CD14-positive monocyte (primary cell): ENCODE results near the gene SETD5. TPM values are rescaled to one million over a fixed set of nuclear protein-coding genes. Genes with fewer than 3 reads are reported as not detected.

ENCODE experiments used
- DNase-seq, 3 donors: peaks; one replicate each; pipeline ENCODE4 v3.0.0-alpha.2; 2011 to 2022
- H2AFZ ChIP-seq: 2 replicates; pipeline ENCODE4 v1.6.0; 2012; ENCODE audit warnings: mild to moderate bottlenecking, low read depth, low read length, inconsistent platforms; ENCODE audit not compliant: insufficient read depth, poor library complexity, severe bottlenecking
- H3K27ac ChIP-seq, 2 donors: 1 replicate in 1 of 2; 2 replicates in 1 of 2; pipeline ENCODE4 v1.5.1; 2012 to 2013; ENCODE audit warnings: low read length in 2 of 2, control low read depth in 1 of 2, inconsistent platforms in 1 of 2, low read depth in 1 of 2, mild to moderate bottlenecking in 1 of 2
- H3K27me3 ChIP-seq, 2 donors: one replicate each; pipeline versions ENCODE4 v1.6.0 to v1.6.1; 2011 to 2013; ENCODE audit warnings: low read length in 2 of 2; ENCODE audit not compliant: control insufficient read depth in 2 of 2, insufficient read depth in 2 of 2
- H3K36me3 ChIP-seq, 2 donors: replicated peaks in 1 of 2; 1 replicate in 1 of 2; 2 replicates in 1 of 2; pipeline versions ENCODE4 v1.5.1 to v1.6.1; 2012 to 2013; ENCODE audit warnings: low read length in 2 of 2, control low read depth in 1 of 2, inconsistent platforms in 1 of 2, mild to moderate bottlenecking in 1 of 2; ENCODE audit not compliant: insufficient read depth in 2 of 2, control insufficient read depth in 1 of 2
- H3K4me1 ChIP-seq, 2 donors: 1 replicate in 1 of 2; 2 replicates in 1 of 2; pipeline versions ENCODE4 v1.5.1 to v1.6.1; 2012 to 2013; ENCODE audit warnings: low read length in 2 of 2, control low read depth in 1 of 2, inconsistent platforms in 1 of 2, mild to moderate bottlenecking in 1 of 2, moderate library complexity in 1 of 2; ENCODE audit not compliant: insufficient read depth in 2 of 2, control insufficient read depth in 1 of 2
- H3K4me2 ChIP-seq: replicated peaks from 2 replicates; pipeline ENCODE3; 2012; ENCODE audit warnings: low read length, moderate library complexity, mild to moderate bottlenecking; ENCODE audit not compliant: poor library complexity, severe bottlenecking; ENCODE audit errors: extremely low read depth
- H3K4me3 ChIP-seq, 3 experiments: fragments of 200-600 bp in 1 of 3; sonication (generic) in 1 of 3; replicated peaks in 1 of 3; 1 replicate in 2 of 3; 2 replicates in 1 of 3; pipeline ENCODE4 v1.5.1; 2011 to 2013; ENCODE audit warnings: low read length in 3 of 3, mild to moderate bottlenecking in 3 of 3, control low read depth in 2 of 3, low read depth in 2 of 3, inconsistent platforms in 1 of 3, moderate library complexity in 1 of 3
- H3K79me2 ChIP-seq: 2 replicates; pipeline ENCODE4 v1.6.0; 2012; ENCODE audit warnings: mild to moderate bottlenecking, control low read depth, inconsistent platforms, low read length, moderate library complexity; ENCODE audit not compliant: insufficient read depth
- H3K9ac ChIP-seq: 2 replicates; pipeline ENCODE4 v1.6.0; 2017; ENCODE audit warnings: low read length, mild to moderate bottlenecking; ENCODE audit not compliant: insufficient read depth, poor library complexity, severe bottlenecking
- H3K9me3 ChIP-seq, 2 donors: replicated peaks in 1 of 2; 1 replicate in 1 of 2; 2 replicates in 1 of 2; pipeline versions ENCODE4 v1.5.1 to v1.6.1; 2012 to 2013; ENCODE audit warnings: low read length in 2 of 2, control low read depth in 1 of 2; ENCODE audit not compliant: control insufficient read depth in 1 of 2, insufficient read depth in 1 of 2
- H4K20me1 ChIP-seq: 2 replicates; pipeline ENCODE4 v1.6.0; 2012; ENCODE audit warnings: mild to moderate bottlenecking, low read length, control low read depth, moderate library complexity; ENCODE audit not compliant: insufficient read depth
- H3K27ac Mint-ChIP-seq, 7 donors: one replicate each; pipeline ENCODE4 v1.8.0; 2020; ENCODE audit warnings: mild to moderate bottlenecking in 7 of 7, mixed read lengths in 7 of 7, moderate library complexity in 6 of 7, inconsistent platforms in 2 of 7
- H3K27me3 Mint-ChIP-seq, 3 donors: one replicate each; pipeline ENCODE4 v1.8.0; 2021 to 2022; ENCODE audit warnings: low read depth in 3 of 3, mild to moderate bottlenecking in 3 of 3, mixed read lengths in 3 of 3, moderate library complexity in 3 of 3, inconsistent platforms in 1 of 3
- H3K36me3 Mint-ChIP-seq, 2 donors: one replicate each; pipeline ENCODE4 v1.8.0; 2020; ENCODE audit warnings: mixed read lengths in 2 of 2, inconsistent platforms in 1 of 2, mild to moderate bottlenecking in 1 of 2
- H3K4me1 Mint-ChIP-seq: one replicate; pipeline ENCODE4 v1.8.0; 2020; ENCODE audit warnings: mild to moderate bottlenecking, mixed read lengths
- H3K4me3 Mint-ChIP-seq, 2 donors: one replicate each; pipeline ENCODE4 v1.8.0; 2020; ENCODE audit warnings: mild to moderate bottlenecking in 2 of 2, mixed read lengths in 2 of 2, moderate library complexity in 1 of 2
- H3K9me3 Mint-ChIP-seq, 7 donors: one replicate each; pipeline ENCODE4 v1.8.0; 2020 to 2022; ENCODE audit warnings: mixed read lengths in 7 of 7, mild to moderate bottlenecking in 6 of 7, moderate library complexity in 6 of 7, inconsistent platforms in 2 of 7
- CTCF ChIP-seq: fragments of 200-600 bp; IDR thresholded peaks from one replicate; pipeline ENCODE4 v1.8.0; 2022; ENCODE audit warnings: antibody characterized with exemption, mild to moderate bottlenecking
- WGBS: methylation state at CpG from one replicate; pipeline ENCODE4 v1.1.5; 2013; ENCODE audit warnings: missing lambda C conversion rate; ENCODE audit not compliant: insufficient coverage; 5-methylcytosine and 5-hydroxymethylcytosine counted together
- intact Hi-C, 2 donors: fragments of 100-400 bp; cut with micrococcal nuclease; formaldehyde crosslinking; loops; one replicate each; pipeline versions ENCODE4 v1.15.0 to v1.15.1; 2023
- polyA plus RNA-seq, 3 donors: library from polyadenylated mRNA; depleted of rRNA in 1 of 3; unstranded in 2 of 3; stranded (reverse) in 1 of 3; fragments of 300-500 nt in 2 of 3; fragments of >200 nt in 1 of 3; fragmentation: Illumina TruSeq in 2 of 3; gene quantifications; 1 replicate in 2 of 3; 2 replicates in 1 of 3; pipeline ENCODE4 v1.2.3, GENCODE V29; 2012 to 2021

Gene SETD5
- polyA plus RNA-seq, 3 donors = 4.1 to 51.5 (median 13.7) TPM

GRCh38 chr3:9508781-9509180, 111.4 kb downstream of the SETD5 start:
- peaks cover 0 to 2% (median 0%) of the 10 kb centered on the region in 7 donors for H3K9me3 Mint-ChIP-seq
- Histone ChIP-seq H3K27ac (no peak overlapping the region), H3K4me1 (no peaks in the 10 kb centered on the region), H3K79me2 (no peaks in the 10 kb centered on the region), H3K9ac (no peak overlapping the region), H3K9me3 (no peaks in the 10 kb centered on the region), H3K4me2 (no peak overlapping the region), H4K20me1 (no peaks in the 10 kb centered on the region), H3K4me3 (no peak overlapping the region), H3K27me3 (peaks cover 6 to 27% of the 10 kb centered on the region in 2 donors), H2AFZ (no peak overlapping the region), H3K36me3 (no peaks in the 10 kb centered on the region)
- peaks cover 22 to 25% (median 25%) of the 10 kb centered on the region in 3 donors for H3K27me3 Mint-ChIP-seq
- WGBS = 20% methylated on average over 21 of the region's 25 CpGs
- H3K4me3 Mint-ChIP-seq = peak overlapping the region in 1 of 2 donors; percentile 44
- intact Hi-C loops = no loop called here
- no peaks in the 10 kb centered on the region for H3K36me3 Mint-ChIP-seq
- TF ChIP-seq CTCF = no peak
- no peak for DNase-seq
- no peaks in the 10 kb centered on the region for H3K4me1 Mint-ChIP-seq
- H3K27ac Mint-ChIP-seq = no peak overlapping the region

GRCh38 chr3:9512456-9513045, 115.1 kb downstream of the SETD5 start:
- H3K4me3 Mint-ChIP-seq = no peak overlapping the region
- H3K27me3 ChIP-seq = peaks cover 6 to 26% of the 10 kb centered on the region in 2 donors
- TF ChIP-seq CTCF = no peak
- no peaks in the 10 kb centered on the region for H3K4me1 ChIP-seq
- no peaks in the 10 kb centered on the region for H4K20me1 ChIP-seq
- no peaks in the 10 kb centered on the region for H3K4me1 Mint-ChIP-seq
- peaks cover 22 to 24% (median 22%) of the 10 kb centered on the region in 3 donors for H3K27me3 Mint-ChIP-seq
- H2AFZ ChIP-seq = no peak overlapping the region
- H3K4me2 ChIP-seq = no peak overlapping the region
- no peak overlapping the region for H3K4me3 ChIP-seq
- H3K36me3 Mint-ChIP-seq = no peaks in the 10 kb centered on the region
- no peak for DNase-seq
- intact Hi-C loops = no loop called here
- no peaks in the 10 kb centered on the region for H3K79me2 ChIP-seq
- H3K9ac ChIP-seq = no peak overlapping the region
- WGBS = 94% methylated on average over 4 of the region's 7 CpGs
- no peak overlapping the region for H3K27ac ChIP-seq
- H3K36me3 ChIP-seq = no peaks in the 10 kb centered on the region
- H3K9me3 Mint-ChIP-seq = peaks cover 0 to 2% (median 0%) of the 10 kb centered on the region in 7 donors
- H3K9me3 ChIP-seq = no peaks in the 10 kb centered on the region
- H3K27ac Mint-ChIP-seq = no peak overlapping the region
